Uterus (tissue), 2 donors: ENCODE results near the gene NEDD4L.

Experiments
- CTCF ChIP-seq, 4 experiments: fragments of 200-600 bp in 2 of 4; fragments of 450-650 bp in 2 of 4; sonication (generic) in 2 of 4; IDR thresholded peaks; one replicate each; pipeline ENCODE4 v1.5.1; 2016 to 2019; ENCODE audit warnings: antibody characterized with exemption in 4 of 4, mild to moderate bottlenecking in 2 of 4, moderate library complexity in 1 of 4
- POLR2A ChIP-seq, 2 donors: fragments of 450-650 bp; IDR thresholded peaks; one replicate each; pipeline ENCODE4 v1.6.1; 2016; ENCODE audit warnings: antibody characterized with exemption in 2 of 2, mild to moderate bottlenecking in 1 of 2, moderate library complexity in 1 of 2

DNA sequence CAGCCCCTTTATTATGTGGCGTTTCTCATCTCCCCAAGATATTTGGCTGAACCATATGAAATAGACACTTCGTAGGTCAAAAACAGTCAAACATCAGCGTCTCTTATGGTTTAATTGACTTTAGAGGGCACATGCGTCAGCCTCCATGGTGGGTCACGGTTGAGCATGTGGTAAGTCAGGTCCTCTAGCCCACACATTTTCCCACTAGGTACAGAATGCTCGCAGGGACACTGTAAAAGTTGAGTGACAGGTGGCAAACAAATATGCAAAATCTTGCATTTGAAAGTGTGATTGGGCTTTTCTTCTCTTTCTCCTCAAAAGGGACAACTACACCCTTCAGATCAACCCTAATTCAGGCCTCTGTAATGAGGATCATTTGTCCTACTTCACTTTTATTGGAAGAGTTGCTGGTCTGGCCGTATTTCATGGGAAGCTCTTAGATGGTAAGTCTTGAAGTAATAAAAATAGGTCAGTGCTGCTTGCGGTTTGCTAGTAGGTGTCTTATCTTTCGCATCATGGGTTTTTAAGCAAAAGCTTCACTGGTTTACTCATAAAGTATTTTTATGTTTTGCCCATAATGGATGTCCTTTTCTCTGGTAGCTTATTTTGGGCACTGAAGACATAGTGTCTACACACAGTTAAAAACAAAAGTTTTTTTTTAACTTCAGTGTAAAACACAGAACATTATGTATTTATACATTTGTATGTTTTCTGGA, 323.6 kb downstream of the NEDD4L start:
- TF ChIP-seq CTCF (IDR thresholded peaks at IDR 0.05) (no peak), POLR2A (IDR thresholded peaks at IDR 0.05) (no peak)
